ENCODE data around the gene GUCA2A. TPM values are rescaled to one million over a fixed set of nuclear protein-coding genes. Genes with fewer than 3 reads are reported as not detected.

Gene GUCA2A
- total and polyA plus RNA-seq, 2 of the 13 experiments (the other 11 are each of a cell fraction or from before 2014, with no cell fraction given): not detected

Other genes with a start within 250 kb of the GUCA2A start
- not detected in 2 replicates for gene HIVEP3, start 245.8 kb downstream of the GUCA2A start, total RNA-seq (2016; rRNA removed; fragmentation: Illumina TruSeq; extraction: Trizol)
- gene HIVEP3, start 245.8 kb downstream of the GUCA2A start, polyA plus RNA-seq (2011; rRNA removed): 0.01 and 0.05 TPM in 2 replicates
- not detected in 2 replicates for gene GUCA2B, start 11.3 kb downstream of the GUCA2A start, total RNA-seq (2016; rRNA removed; fragmentation: Illumina TruSeq; extraction: Trizol)
- not detected in 2 replicates for gene GUCA2B, start 11.3 kb downstream of the GUCA2A start, polyA plus RNA-seq (2011; rRNA removed)
- gene FOXJ3, start 170.5 kb upstream of the GUCA2A start, total RNA-seq (2016; rRNA removed; fragmentation: Illumina TruSeq; extraction: Trizol): 15.4 and 16.6 TPM in 2 replicates
- gene FOXJ3, start 170.5 kb upstream of the GUCA2A start, polyA plus RNA-seq (2011; rRNA removed): 33.3 and 48.5 TPM in 2 replicates
- gene RIMKLA, start 216.0 kb upstream of the GUCA2A start, total RNA-seq (2016; rRNA removed; fragmentation: Illumina TruSeq; extraction: Trizol): 2.5 and 4.1 TPM in 2 replicates
- 2.8 and 3.8 TPM in 2 replicates for gene RIMKLA, start 216.0 kb upstream of the GUCA2A start, polyA plus RNA-seq (2011; rRNA removed)

Measured in HepG2 (cell line).